DMS153 (cell line): Measurements from ENCODE around the gene AKAP8L.

ENCODE experiments used
- DNase-seq: peaks from one replicate; lab custom pipeline; 2025; lab: John Stamatoyannopoulos, UW

Gene AKAP8L

GRCh38 chr19:15448778-15449619 lies 30.2 kb upstream of the AKAP8L start:
- no peak for DNase-seq

- DNase-seq = no peak
Measured at GRCh38 chr19:15448044-15448777, 29.4 kb upstream of the AKAP8L start.

DNA sequence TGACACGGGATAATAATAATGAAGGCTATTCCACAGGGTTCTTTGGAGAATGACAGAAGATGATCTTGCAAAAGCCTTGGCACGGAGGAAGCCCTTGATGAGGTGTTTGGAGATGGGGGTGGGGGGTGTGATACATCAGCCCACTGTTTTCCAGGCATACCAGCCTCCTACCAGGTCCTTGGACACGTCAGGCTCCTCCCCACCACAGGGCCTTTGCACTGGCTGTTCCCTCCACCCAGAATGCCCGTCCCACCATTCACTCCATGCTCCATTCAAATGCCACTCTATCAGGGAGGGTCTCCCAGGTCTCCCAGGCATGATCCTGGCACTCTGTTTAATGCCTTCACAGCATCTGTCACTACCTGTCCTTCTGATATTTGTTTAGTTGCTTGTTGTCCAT lies 28.3 kb upstream of the AKAP8L start:
- DNase-seq = no peak

GRCh38 chr19:15445807-15446376 lies 27.1 kb upstream of the AKAP8L start:
- no peak for DNase-seq

DNA sequence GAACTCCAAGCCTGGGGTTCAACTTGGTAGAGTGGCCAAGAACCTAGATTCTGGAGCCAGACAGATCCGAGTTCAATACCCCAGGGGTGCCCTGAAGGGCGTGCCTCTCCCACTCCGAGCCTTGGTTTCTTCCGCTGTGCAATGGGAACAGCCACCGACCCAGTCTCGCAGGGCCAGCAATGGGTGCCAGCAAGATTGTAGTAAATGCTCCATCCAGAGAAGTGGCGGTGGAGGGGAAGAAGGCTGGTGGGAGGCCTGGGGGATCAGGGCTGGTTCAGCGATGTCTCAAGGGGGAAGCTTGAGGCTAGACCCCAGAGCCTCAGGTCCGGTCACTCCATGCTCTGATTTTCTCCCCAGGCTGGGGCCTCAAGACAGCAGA lies 26.4 kb upstream of the AKAP8L start:
- no peak for DNase-seq

DNA sequence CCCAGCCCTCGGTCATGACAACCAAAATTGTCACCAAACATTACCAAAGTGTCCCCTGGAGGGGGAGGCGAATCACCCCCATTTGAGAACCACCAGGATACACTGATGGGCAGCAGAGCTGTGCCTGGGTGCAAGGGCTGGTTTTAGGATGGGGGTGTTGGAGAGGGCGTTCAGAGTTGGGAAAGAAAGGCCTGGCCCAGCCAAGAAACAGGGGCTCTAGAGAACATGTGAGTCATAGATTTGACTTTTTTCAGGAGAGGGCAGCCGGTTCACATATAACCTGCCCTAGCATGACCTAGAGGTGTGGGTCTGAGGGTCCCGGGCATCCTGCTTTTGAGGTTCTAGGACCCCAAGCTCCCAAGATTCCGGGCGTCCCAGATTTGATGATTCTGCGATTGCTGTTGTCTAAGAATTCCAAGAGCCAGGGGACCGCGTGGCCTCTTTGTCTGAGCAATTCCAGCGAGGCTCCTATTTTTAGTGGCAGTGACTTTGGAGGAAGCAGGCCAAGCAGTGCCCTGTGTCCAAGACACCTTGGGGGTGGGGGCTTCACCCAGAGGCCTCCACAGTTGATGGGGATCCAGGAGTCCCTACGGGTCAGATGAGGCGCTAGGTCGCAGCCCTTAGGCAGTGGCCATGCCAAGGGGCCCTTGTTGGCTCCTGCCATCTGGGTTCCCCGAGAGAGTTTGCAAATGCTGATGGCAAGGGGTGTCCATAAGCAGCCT lies 25.9 kb upstream of the AKAP8L start:
- DNase-seq = no peak

DNA sequence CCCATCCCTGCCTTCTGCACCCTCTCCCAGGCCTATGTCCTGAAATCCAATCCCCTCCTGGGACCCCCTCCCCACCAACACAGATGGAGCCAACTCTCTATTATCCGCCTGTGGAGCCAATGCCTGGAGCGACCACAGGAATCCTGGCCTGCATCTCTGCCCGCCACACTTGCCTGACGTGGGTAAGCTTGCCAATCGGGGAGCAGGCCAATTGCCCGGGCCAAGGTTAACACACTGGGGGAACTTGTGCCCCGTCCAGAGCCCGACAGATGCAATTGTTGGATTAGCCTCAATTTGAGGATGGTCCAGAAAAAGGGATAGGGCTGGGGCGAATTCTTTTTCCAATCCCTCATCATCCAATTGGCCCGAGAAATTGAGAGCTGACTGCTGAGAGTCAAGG lies 25.1 kb upstream of the AKAP8L start:
- DNase-seq = no peak

DNA sequence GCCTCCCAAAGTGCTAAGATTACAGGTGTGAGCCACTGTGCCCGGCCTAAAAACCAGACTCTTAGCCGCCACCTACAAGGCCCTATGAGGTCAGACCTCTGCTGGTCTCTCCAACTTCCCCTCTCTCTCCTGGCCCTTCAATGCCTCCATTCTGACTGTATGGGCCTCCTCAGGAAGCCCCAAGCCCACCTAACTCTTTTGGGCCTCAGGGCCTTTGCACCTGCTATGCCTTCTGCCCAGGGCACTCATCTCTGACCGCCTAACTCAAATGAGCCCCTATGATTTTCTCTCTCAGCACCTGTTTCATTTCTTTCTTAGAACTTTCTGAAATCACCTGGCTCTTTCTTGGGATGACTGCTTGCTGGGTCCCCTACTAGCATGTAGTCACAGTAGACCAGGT lies 24.5 kb upstream of the AKAP8L start:
- DNase-seq = no peak

GRCh38 chr19:15442142-15442920 lies 23.5 kb upstream of the AKAP8L start:
- no peak for DNase-seq

DNA sequence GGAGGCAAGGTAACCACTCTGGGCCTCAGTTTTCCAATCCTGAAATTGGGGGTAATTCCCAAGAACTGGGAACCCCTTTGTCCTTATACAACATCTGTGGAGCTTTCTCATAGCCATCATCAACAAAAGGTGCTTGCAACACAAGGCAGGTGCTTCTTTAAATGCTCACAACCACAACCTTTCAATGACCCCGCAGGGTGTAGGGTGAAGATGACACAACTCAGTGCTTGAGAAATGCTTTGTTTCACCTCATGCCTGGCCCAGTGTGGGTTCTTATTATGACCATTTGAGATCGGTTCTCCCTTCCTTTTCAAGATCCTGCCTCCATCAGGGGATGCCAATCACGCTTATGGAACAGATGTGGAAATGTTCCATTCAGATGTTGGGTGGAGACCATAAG lies 22.5 kb upstream of the AKAP8L start:
- no peak for DNase-seq

DNA sequence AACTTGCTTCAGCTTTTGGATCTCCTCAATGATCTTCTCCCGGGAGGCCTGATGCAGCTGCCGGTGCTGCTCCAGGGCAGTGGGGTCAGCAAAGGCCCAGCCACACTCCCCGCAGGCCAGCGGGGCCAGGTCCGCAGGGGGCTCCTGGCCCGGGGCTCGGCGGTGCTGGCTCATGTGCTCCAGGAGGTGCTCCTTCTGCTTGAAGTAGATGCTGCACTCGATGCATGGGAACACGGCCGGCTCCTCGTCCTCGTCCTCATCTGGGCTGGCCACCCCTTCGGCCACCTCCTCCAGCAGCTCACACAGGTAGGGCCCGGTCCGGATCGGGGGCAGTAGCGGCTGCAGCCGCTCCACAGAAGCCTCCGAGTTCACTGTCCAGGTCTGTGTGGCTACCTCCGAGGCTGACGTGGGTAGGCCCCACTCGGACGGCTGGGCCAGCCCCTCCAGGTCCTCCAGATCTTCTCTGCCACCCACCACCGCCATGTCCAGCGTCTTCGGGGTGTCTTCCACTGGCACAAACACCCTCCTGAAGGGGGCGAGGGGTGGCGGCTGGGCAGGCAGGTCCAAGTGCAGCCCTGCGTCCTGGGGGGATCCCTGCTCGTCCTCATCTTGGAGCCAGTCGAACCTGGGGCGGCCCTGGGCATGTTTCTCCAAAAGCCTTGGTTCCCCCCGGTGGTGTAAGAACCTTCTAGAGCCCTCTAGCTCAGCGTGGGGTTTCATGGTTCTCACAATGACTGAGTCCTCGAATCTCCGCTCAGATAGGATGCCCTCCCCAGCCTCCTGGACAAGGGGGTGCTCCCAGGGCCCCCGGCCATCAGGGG lies 21.2 kb upstream of the AKAP8L start:
- DNase-seq = no peak

- DNase-seq = no peak
Measured at GRCh38 chr19:15439078-15439799, 20.5 kb upstream of the AKAP8L start.

GRCh38 chr19:15438577-15438976 lies 19.8 kb upstream of the AKAP8L start:
- no peak for DNase-seq

- no peak for DNase-seq
Measured at GRCh38 chr19:15438124-15438496, 19.3 kb upstream of the AKAP8L start.

GRCh38 chr19:15437355-15438123 lies 18.8 kb upstream of the AKAP8L start:
- DNase-seq = no peak

GRCh38 chr19:15436826-15437110 lies 18.0 kb upstream of the AKAP8L start:
- no peak for DNase-seq

DNA sequence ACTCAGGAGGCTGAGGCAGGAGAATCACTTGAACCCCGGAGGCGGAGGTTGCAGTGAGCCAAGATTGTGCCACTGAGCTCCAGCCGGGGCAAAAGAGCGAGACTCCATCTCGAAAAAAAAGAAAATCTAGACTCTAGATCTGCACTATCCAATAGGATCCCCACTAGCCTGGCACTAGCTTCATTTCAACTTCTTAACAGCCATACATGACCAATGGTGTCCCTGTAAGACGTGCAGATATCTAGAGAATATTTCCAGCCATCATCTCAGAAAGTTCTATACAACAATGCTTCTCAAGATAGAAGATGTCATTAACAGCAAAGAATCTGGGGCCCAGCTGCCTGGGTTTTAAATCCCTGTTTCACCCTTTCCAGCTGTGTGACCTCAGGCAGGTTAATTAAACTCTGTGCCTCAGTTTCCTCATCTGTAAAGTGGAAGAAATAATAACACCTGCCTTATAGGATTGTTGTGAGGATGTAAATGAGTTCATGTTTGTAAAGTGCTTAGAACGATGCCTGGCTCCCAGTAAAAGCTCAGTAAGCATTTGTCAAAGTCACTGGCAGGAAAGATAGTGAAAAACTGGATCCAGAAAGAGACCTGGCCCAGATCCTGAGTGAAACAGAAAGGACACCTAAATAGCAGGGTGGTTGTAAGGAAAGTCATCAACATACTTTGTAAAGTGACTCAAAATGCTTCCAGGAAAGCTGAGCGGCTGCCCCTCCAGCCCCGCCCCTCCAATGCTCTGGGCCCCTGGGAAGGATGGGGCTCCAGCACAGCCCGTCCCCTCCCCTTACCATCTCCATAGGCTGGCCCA lies 17.4 kb upstream of the AKAP8L start:
- DNase-seq = no peak

- DNase-seq = no peak
Measured at GRCh38 chr19:15433519-15434069, 14.8 kb upstream of the AKAP8L start.
